Neural progenitor cell (in vitro differentiated cells): ENCODE results near the gene CLIC4.

ENCODE experiments used
- CTCF ChIP-seq: fragments of 200-600 bp; sonication (generic); IDR thresholded peaks from 2 replicates; pipeline ENCODE4 v1.5.1; 2017; ENCODE audit warnings: antibody characterized with exemption, mild to moderate bottlenecking
- EZH2phosphoT487 ChIP-seq: fragments of 200-600 bp; sonication (generic); IDR thresholded peaks from 2 replicates; pipeline ENCODE4 v1.6.1; 2017; ENCODE audit warnings: antibody characterized with exemption

GRCh38 chr1:24696756-24697330, 48.4 kb upstream of the CLIC4 start:
- TF ChIP-seq CTCF (no peak), EZH2phosphoT487 (no peak)
